Measurements from ENCODE around the gene RAB9B. TPM values are rescaled to one million over a fixed set of nuclear protein-coding genes. Genes with fewer than 3 reads are reported as not detected.
A peak's percentile ranks its signal among the peaks of the same experiment; 100 is the strongest.

The RAB9B gene
- total RNA-seq, 6 experiments from 2014 or later = 0.14 to 0.40 (median 0.25) TPM

GRCh38 chrX:103845165-103845653, 13.2 kb upstream of the RAB9B start:
- peak; percentile 76 for DNase-seq
- peaks cover 33% of the 10 kb centered on the region for H3K4me1 Mint-ChIP-seq (ENCODE audit: low read depth)
- H3K27ac Mint-ChIP-seq = no peak overlapping the region
- H3K27me3 Mint-ChIP-seq (ENCODE audit: insufficient read depth) = no peaks in the 10 kb centered on the region; the same call in 1 of the 2 replicates
- peaks cover 1% of the 10 kb centered on the region; the same call in 1 of the 2 replicates for H3K9me3 Mint-ChIP-seq
- H3K4me3 Mint-ChIP-seq = peak overlapping the region; percentile 37
- no peaks in the 10 kb centered on the region for H3K36me3 Mint-ChIP-seq (ENCODE audit: low read depth)
- TF ChIP-seq CTCF (IDR thresholded peaks at IDR 0.05) = peak; percentile 74

- TF ChIP-seq CTCF (IDR thresholded peaks at IDR 0.05) = no peak
- no peaks in the 10 kb centered on the region; the same call in 1 of the 2 replicates for H3K27me3 Mint-ChIP-seq (ENCODE audit: insufficient read depth)
- H3K9me3 Mint-ChIP-seq = peaks cover 9% of the 10 kb centered on the region; the same call in 1 of the 2 replicates
Observed at GRCh38 chrX:103839404-103839803, 7.3 kb upstream of the RAB9B start.

GRCh38 chrX:103831342-103831802, 685 bp downstream of the RAB9B start:
- TF ChIP-seq CTCF (IDR thresholded peaks at IDR 0.05) = no peak

More at GRCh38 chrX:103839404-103839803, 7.3 kb upstream of the RAB9B start:
- Mint-ChIP-seq H3K4me1 (ENCODE audit: low read depth) (no peaks in the 10 kb centered on the region), H3K4me3 (no peak overlapping the region), H3K36me3 (ENCODE audit: low read depth) (peaks cover 6% of the 10 kb centered on the region), H3K27ac (no peak overlapping the region)
- no peak for DNase-seq

GRCh38 chrX:103830848-103831247, 1.2 kb downstream of the RAB9B start:
- no peak overlapping the region for H3K27ac Mint-ChIP-seq
- H3K9me3 Mint-ChIP-seq = no peaks in the 10 kb centered on the region
- no peaks in the 10 kb centered on the region for H3K36me3 Mint-ChIP-seq (ENCODE audit: low read depth)
- no peaks in the 10 kb centered on the region for H3K4me1 Mint-ChIP-seq (ENCODE audit: low read depth)
- TF ChIP-seq CTCF (IDR thresholded peaks at IDR 0.05) = no peak
- no peak overlapping the region for H3K4me3 Mint-ChIP-seq
- no peaks in the 10 kb centered on the region for H3K27me3 Mint-ChIP-seq (ENCODE audit: insufficient read depth)
- DNase-seq = no peak

More at GRCh38 chrX:103831342-103831802, 685 bp downstream of the RAB9B start:
- H3K27me3 Mint-ChIP-seq (ENCODE audit: insufficient read depth) = no peaks in the 10 kb centered on the region
- H3K9me3 Mint-ChIP-seq = no peaks in the 10 kb centered on the region
- H3K27ac Mint-ChIP-seq = no peak overlapping the region
- peak overlapping the region; percentile 81 for H3K4me3 Mint-ChIP-seq
- peak; percentile 13 for DNase-seq
- no peaks in the 10 kb centered on the region for H3K36me3 Mint-ChIP-seq (ENCODE audit: low read depth)
- H3K4me1 Mint-ChIP-seq (ENCODE audit: low read depth) = no peaks in the 10 kb centered on the region

- no peak overlapping the region for H3K4me3 Mint-ChIP-seq
- H3K4me1 Mint-ChIP-seq (ENCODE audit: low read depth) = peaks cover 8% of the 10 kb centered on the region
- DNase-seq = no peak
- no peaks in the 10 kb centered on the region for H3K27me3 Mint-ChIP-seq (ENCODE audit: insufficient read depth)
- H3K36me3 Mint-ChIP-seq (ENCODE audit: low read depth) = no peaks in the 10 kb centered on the region
- H3K27ac Mint-ChIP-seq = no peak overlapping the region
- no peaks in the 10 kb centered on the region for H3K9me3 Mint-ChIP-seq
- no peak for TF ChIP-seq CTCF (IDR thresholded peaks at IDR 0.05)
Observed at GRCh38 chrX:103828529-103828928, 3.5 kb downstream of the RAB9B start.
